A549 treated with Hydrocortisone at 1 μM for 4 hours (cell line): ENCODE data around the gene SHC4. TPM values are rescaled to one million over a fixed set of nuclear protein-coding genes. Genes with fewer than 3 reads are reported as not detected.

Experiments
- total RNA-seq: library from RNA; stranded (reverse); fragments of 200-300 nt; extraction: Qiagen RNA extraction; gene quantifications from 5 replicates; pipeline ENCODE4 v1.2.3, GENCODE V29; 2022

SHC4 gene, protein sequence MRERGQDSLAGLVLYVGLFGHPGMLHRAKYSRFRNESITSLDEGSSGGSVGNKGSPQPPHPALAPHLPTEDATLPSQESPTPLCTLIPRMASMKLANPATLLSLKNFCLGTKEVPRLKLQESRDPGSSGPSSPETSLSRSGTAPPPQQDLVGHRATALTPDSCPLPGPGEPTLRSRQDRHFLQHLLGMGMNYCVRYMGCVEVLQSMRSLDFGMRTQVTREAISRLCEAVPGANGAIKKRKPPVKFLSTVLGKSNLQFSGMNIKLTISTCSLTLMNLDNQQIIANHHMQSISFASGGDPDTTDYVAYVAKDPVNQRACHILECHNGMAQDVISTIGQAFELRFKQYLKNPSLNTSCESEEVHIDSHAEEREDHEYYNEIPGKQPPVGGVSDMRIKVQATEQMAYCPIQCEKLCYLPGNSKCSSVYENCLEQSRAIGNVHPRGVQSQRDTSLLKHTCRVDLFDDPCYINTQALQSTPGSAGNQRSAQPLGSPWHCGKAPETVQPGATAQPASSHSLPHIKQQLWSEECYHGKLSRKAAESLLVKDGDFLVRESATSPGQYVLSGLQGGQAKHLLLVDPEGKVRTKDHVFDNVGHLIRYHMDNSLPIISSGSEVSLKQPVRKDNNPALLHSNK
- 0.60 to 0.93 TPM (median 0.86 TPM) in 5 replicates for total RNA-seq

DNA sequence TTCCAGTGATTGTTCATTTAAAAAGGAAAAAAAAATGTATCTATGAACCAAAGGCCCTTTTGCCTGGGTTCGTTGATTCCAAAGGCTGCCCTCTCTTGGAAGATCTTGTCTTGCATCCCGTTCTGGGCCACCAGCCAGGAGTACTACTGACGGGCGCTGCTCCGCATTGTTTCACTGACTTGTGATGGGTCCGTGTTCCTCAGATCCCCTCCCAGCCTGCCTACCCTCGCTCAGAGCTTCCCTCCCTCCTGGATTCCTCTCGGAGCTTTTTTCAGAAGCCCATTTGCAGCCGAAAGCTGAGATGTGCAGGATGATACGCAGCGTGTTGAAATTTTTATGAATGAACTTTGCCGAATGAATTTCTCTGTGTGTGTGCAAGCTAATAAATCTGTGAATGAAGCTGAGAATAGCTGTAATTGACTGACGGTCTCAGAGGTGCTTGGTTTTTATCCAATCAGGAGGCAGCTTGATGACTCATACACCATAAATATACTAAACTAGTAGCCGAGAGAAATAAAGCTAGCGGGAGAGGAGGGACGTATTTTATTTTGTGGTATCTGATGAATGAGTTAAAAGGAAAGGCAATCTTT, at the start of gene SHC4:
Gene SHC4, minus strand, starts transcription at position 396 of the 590 bp plus-strand sequence. CDS start 904 bp downstream, outside the sequence.

DNA sequence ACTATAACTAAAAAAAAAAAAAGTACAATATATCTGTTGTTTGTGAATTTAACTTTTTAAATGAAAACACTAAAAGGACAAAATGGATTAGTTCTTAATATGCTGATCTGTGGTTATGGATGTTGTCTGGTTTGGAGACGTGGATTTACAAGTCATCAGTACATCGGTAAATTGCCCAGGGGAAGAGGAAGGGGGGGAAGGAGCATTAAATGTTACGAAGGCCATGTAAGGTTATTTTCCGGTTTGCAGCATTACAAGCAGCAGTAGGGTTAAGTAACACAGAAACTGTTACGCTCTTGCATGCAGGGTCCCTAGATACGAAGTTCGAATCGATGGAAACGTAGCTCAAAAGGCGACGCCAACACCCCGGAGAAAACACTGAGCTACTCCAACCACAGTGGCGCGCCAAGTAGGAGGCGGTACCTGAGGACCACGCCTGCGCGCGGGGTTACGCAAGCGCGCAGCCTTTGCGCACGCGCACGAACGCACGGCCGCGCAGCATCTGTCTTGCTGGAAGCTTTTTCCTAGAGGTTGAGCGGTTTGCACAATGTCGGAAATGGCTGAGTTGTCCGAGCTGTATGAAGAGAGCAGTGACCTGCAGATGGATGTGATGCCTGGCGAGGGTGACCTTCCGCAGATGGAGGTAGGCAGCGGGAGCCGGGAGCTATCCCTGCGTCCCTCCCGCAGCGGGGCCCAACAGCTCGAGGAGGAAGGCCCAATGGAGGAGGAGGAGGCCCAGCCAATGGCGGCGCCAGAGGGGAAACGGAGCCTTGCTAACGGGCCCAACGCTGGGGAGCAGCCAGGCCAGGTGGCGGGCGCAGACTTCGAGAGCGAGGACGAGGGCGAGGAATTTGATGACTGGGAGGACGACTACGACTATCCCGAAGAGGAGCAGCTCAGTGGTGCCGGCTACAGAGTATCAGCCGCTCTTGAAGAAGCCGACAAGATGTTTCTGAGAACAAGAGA, 85.8 kb downstream of the SHC4 start, which contains the start of gene EID1:
Gene EID1, plus strand, starts transcription at position 505 of the 966 bp plus-strand sequence. Its CDS starts 43 bp downstream, at position 548.

DNA sequence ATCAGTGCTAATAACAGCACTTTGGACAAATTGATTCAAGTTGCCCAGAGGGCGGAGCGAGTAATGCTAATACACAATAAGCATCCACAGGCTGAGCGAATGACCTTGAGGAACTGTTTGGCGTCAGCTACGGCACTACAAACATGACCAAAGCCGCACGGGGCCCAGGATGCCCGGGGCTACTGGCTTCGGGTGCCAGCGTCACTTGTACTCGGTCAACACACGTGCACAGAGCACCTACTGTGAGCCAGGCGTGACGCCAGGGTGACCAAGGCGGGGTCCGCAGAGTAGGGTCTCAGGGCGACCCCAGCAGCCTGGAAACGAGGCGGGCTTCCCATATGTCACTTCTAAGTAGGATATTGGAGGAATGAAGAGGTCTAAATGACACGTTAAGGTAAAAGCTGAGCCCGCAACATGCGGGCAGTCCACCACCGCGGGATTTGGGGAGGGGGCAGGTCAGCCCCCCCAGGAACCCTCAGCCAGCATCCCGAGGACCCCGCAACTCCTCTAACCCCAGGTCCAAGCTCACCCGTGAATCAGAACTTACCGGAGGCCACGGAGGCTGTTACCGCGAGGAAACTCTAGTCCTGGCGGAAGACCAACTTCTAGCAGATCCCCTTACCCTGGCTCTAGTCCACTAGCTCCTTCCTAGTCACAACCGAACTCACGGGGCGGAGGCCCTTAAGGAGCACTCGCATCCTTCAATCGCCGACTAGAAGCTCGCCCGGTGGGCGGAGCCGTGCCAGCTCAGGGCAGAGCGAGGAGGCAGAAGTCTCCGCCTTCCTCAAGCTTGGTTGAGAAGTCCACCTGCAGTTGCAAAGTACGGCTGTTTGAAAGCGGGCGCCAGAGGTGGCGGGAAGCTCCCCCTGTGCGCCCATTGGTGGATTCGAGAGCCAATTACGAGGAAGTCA, 153.1 kb downstream of the SHC4 start, which contains the start of gene CEP152:
Gene CEP152, minus strand, starts transcription at position 656 of the 911 bp plus-strand sequence. CDS start 5,420 bp downstream, outside the sequence.

Other genes with a start within 250 kb of the SHC4 start
- gene CEP152, start 152.8 kb downstream of the SHC4 start, total RNA-seq = 2.5 to 7.8 TPM (median 3.9 TPM) in 5 replicates
- gene EID1, start 85.8 kb downstream of the SHC4 start, total RNA-seq = 101 to 158 TPM (median 106 TPM) in 5 replicates
- 5.3 to 10.8 TPM (median 7.9 TPM) in 5 replicates for gene SECISBP2L, start 82.5 kb upstream of the SHC4 start, total RNA-seq
- 53.1 to 99.3 TPM (median 57.9 TPM) in 5 replicates for gene COPS2, start 191.7 kb upstream of the SHC4 start, total RNA-seq
- 18.7 to 27.1 TPM (median 19.5 TPM) in 5 replicates for gene GALK2, start 206.3 kb upstream of the SHC4 start, total RNA-seq